HG03469 (cell line): ENCODE measurements around the gene SUMF1.

Experiments
- ATAC-seq: cut with Tn5 transposase; IDR thresholded peaks from one replicate; pipeline ENCODE4 v1.9.1; 2021; ENCODE audit warnings: mild to moderate bottlenecking, moderate library complexity, moderate number of reproducible peaks; ENCODE audit not compliant: unreplicated experiment

Gene SUMF1

DNA sequence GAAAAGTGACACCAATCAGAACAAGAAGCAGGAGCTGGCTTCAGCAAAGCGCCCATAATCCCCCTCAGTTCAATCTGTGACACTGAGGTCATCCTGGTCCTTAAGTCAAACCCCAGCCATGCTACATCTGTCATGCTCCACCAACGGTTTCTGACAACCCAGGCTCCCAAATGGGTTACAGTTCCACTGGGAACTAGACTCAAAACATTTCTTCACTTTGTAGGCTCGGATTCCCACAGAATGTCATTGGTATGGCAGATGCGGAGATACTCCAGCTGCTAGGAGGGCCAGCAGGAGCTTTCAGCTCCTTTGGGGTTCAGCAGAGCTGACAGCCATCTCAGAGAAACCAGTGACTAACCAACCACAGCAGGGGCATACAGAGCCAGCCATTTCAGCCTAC is 48.9 kb downstream of the SUMF1 start:
- ATAC-seq, result no peak

DNA sequence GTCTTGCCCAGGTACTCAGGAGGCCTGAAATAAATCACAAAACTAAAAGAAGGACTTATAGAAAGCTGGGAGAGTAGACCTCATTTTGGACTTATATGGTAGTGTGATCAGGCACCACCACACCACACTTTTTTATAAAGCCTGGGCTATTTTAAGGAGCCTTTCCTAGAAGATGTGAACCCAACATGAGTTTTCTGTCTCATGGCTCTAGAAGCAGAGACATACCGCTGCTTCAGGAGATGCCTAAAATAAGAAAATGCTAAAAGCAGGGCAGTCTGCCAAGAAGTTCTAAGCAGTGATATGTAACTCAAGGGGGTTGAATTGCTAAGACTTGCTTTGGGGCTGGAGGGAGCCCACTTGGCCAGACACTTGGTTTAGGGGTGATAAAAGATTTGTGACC is 49.6 kb downstream of the SUMF1 start:
- ATAC-seq, result no peak

- no peak for ATAC-seq
These were observed 50.1 kb downstream of the SUMF1 start for GRCh38 chr3:4416961-4417360.

DNA sequence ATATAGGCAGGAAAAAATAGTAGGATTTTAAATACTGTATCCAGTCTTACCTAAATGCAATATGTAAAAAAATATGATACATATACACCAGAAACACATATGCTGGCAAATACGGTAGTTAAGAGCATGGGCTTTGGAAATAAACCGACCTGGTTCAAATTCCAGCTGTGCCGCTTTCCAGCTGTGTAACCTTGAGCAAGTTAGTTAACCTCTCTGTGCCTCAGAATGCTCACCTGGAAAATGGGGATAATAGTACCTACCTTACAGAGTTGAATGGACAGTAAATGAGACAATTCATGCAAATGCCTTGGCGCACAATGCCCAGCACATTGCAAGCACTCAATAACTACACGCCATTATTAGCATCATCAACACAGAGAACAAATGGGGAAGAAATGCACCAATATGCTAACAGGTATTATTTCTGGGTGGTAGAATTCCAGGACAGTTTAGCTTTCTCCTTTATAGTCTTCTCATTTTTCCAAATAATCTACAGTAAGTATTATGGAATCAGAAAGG is 50.6 kb downstream of the SUMF1 start:
- no peak for ATAC-seq

GRCh38 chr3:4413467-4413866 is 53.6 kb downstream of the SUMF1 start:
- ATAC-seq, result no peak

GRCh38 chr3:4411833-4412232 is 55.2 kb downstream of the SUMF1 start:
- ATAC-seq, result no peak

DNA sequence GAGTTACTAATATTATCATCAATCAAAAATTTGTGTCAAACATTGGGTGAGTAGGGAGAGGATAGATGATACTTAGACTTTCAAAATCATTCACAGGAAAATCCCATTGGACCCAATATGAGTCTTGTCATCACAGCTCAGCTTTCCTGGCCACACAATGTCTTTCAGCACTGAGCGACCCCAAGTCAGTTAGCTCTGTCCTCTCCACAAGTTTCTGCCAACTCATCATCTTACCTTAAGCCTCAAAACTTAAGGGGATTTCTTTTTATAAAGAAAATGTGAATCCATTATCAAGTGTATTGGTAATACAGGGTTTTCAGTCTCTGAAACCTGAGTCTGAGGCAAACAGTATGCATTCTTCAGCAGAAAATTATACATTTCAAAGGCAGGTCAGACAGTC is 55.8 kb downstream of the SUMF1 start:
- ATAC-seq, result no peak

DNA sequence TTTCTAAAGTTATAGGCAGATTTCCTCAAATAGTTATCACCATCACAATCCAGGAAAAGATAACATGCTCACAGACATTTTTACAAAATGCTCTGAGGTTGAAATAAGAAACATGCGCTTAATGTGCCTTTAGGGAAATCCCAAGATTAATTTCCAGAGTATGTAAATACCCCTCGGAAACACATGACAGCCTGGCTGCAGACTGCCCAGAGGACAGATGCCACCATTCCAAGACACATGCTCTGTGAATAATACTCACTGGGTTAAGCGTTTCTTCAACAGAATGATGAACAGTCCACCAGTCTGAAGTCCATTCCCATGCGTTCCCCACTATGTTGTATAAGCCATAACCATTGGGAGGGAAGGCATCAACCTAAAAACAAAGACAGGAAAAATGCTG is 56.5 kb downstream of the SUMF1 start:
- no peak for ATAC-seq

GRCh38 chr3:4409971-4410573 is 57.0 kb downstream of the SUMF1 start:
- no peak for ATAC-seq

GRCh38 chr3:4409415-4409814 is 57.7 kb downstream of the SUMF1 start:
- ATAC-seq, result no peak

DNA sequence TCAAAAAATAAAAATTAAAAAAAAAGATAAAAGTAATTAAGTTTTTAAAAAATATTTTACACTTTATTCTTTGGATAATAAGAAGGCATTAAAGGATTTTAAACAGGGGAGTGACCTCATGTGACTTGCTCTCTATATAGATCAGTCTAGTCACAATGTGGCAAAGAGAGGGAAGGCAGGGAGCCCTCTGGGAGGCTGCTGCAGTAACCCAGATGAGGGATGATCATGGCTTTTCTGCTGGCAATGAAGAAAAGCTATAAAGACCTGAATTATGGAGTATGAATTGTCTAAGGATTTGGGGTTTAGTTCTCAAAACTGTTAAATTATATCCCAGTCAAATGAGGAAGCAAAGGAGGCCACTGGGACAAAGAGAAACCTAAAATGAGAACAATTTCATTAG is 58.1 kb downstream of the SUMF1 start:
- ATAC-seq, result no peak

DNA sequence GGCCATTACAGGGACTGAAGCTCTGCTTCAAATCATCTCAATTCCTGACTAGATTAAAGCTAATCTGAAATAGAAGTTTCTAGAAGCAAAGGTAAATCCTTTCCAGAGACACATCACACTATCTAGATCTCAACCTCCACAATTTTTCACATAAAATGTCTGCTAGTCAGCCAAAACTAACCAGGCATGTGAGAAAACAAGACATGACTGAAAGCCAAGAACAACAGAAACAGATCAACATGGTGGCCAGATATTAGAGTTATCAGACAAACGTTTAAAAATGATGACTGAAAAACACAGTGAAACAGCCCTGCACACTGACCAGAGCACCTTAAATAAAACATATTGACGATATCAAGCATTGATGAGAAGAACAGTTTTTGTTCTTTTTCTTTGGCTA is 59.1 kb downstream of the SUMF1 start:
- ATAC-seq, result no peak

GRCh38 chr3:4406746-4407568 is 60.1 kb downstream of the SUMF1 start:
- no peak for ATAC-seq

- no peak for ATAC-seq
These were observed 62.2 kb downstream of the SUMF1 start for GRCh38 chr3:4404881-4405280.

DNA sequence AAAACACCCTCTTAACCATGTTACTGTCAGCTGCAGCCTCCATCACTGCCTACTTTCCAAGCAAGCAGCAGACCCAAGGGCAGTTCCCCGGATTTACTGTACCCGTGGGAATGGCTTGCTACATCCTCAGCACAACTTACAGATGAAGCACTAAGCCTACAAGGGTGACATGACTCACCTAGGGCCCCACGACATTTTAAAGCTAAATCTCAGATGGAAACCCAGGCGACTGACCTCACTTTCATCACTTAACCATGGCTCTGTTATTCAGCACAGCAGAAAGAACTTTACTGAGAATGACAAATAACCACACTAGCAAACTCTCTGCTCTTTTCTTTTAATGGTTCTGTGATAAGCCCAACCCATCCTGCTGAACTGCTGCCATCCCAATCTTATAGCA is 65.6 kb downstream of the SUMF1 start:
- no peak for ATAC-seq

- no peak for ATAC-seq
These were observed 67.6 kb downstream of the SUMF1 start for GRCh38 chr3:4399476-4399875.

GRCh38 chr3:4398941-4399245 is 68.2 kb downstream of the SUMF1 start:
- ATAC-seq, result no peak

- ATAC-seq, result no peak
These were observed 68.7 kb downstream of the SUMF1 start for GRCh38 chr3:4398120-4398940.

DNA sequence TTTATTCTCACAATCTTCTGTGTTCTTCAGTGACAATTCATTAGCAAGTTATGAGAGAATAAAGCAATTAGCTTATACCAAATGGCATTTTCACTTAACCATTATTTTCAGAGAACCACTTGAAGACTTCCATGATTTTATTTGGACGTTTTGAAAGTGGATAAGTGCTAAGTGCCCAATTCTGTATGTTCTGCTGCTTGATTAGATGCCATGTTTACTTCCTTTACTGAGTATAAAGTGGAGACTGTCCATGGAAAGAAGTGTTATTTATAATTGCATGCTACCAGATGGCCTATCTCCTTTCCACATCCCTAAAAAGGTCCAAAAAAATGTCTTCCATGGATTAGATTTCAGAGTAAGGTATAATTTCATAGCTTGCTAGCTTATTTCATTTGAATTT is 69.6 kb downstream of the SUMF1 start:
- ATAC-seq, result no peak

- no peak for ATAC-seq
These were observed 70.5 kb downstream of the SUMF1 start for GRCh38 chr3:4396542-4396941.

DNA sequence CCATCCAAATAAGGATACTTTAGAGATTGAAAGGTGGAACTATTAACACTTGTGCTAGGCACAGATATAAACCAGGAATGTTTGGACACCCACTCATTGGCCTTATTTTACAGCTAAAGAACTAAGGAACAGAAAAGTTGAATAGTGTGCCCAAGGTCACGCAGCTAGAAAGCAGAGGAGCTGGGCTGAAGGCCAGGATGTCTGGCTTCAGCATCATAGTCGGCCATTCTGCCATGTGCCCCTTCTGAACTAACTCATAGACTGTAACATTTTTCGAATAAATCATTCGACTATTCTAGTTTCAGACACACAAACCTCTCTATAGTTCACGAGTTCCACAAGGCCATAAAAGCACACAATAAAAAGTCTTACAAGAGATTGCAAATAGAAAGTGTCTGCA is 71.1 kb downstream of the SUMF1 start:
- no peak for ATAC-seq

DNA sequence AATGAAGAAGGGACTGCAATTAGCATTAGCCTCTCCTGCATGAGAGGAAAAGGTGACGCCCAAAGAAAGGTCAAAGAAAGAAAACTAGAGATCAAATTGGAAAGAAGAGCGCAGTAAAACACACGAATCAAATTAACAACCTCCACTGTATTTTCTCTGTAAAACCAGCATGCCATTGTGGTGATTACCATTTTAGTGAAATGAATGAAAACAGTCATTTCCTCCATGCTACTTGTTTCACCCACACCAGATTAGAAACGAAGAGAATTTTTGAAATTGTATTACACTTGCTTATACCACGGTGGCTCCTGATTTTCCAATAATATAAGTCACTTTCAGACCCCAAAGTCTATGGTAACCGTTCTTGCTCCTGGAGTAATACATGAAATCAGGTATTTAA is 71.6 kb downstream of the SUMF1 start:
- no peak for ATAC-seq
